ENCODE results near the gene CDC42EP1. TPM values are rescaled to one million over a fixed set of nuclear protein-coding genes. Genes with fewer than 3 reads are reported as not detected.

CDC42EP1 gene
- total RNA-seq, 1 donor from 2014 or later = 100 TPM

DNA sequence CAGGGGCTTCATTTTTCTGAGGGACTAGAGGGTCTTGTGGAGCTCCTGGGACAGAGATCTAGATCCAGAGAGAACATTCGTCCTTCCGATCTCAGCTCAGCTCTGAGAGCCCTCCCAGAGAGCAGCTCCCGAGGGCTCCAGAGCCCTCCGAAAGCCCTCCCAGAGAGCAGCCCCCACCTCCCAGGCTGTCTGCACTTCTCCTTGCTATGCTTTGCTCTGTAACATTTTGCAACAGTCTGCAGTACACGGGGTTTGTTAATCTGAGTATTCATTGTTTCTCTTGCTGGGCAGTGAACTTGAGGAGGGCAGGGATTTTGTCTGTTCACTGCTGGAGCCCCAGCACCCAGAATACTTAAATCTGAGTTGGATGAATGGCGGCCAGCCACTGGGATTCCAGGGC lies 50.9 kb downstream of the CDC42EP1 start:
- TF ChIP-seq, protein P1, sequence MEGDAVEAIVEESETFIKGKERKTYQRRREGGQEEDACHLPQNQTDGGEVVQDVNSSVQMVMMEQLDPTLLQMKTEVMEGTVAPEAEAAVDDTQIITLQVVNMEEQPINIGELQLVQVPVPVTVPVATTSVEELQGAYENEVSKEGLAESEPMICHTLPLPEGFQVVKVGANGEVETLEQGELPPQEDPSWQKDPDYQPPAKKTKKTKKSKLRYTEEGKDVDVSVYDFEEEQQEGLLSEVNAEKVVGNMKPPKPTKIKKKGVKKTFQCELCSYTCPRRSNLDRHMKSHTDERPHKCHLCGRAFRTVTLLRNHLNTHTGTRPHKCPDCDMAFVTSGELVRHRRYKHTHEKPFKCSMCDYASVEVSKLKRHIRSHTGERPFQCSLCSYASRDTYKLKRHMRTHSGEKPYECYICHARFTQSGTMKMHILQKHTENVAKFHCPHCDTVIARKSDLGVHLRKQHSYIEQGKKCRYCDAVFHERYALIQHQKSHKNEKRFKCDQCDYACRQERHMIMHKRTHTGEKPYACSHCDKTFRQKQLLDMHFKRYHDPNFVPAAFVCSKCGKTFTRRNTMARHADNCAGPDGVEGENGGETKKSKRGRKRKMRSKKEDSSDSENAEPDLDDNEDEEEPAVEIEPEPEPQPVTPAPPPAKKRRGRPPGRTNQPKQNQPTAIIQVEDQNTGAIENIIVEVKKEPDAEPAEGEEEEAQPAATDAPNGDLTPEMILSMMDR (IDR thresholded peaks at IDR 0.05) = no peak
- Histone ChIP-seq H3K27ac (peak overlapping the region in 1 of 2 donors; percentile 33), H3K4me3 (no peak overlapping the region), H3K4me1 (peaks cover 5 to 37% of the 10 kb centered on the region in 2 donors), H3K36me3 (peaks cover 6 to 19% of the 10 kb centered on the region in 2 donors), H3K9me3 (no peaks in the 10 kb centered on the region), H3K27me3 (no peaks in the 10 kb centered on the region)
- DNase-seq (ENCODE audit: low spot score in 2 of 2) = no peak
- intact Hi-C loops (cut with DNase I) = no loop called here

DNA sequence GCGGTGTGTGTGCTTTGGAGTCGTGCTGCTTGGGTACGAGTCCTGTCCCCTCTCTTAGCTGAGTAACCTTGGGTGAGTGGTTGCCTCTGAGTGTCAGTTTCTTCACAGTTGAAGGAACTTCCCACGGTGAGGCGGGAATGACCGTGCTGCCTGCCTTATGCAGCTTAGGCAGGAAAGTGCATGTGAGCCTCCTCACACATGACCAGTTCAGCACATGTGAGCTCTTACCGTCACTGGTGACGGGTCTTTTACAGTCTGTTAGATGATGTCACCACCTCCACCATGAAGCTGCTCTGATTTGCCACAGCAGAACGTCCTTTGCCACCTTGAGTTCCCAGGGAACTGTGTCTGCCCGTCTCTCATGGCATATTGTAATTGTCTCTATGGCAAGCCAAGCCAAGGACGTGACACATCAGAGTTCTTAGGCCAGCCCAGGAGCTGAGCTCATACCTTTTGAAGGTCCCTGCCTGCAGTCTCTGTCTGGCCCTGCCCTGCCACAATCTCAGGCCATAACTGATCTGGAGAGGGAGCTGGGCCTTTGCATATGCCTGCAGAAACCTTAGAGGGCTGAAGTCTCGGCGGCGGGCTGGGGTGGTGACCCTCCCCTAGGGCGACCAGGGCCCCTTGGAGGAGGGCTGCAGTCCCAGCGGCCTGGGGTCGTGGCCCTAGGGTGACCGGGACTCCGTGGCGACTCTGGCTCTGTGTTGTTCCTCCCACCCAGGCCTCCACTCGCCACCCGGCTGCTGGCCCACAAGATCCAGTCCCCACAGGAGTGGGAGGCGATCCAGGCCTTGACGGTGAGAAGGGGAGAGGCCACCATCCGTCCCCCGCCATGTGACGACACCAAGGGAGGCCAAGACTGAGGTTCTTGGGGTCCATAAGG lies 56.2 kb downstream of the CDC42EP1 start:
- H3K27me3 ChIP-seq = no peaks in the 10 kb centered on the region
- DNase-seq (ENCODE audit: low spot score in 2 of 2) = no peak
- H3K9me3 ChIP-seq = no peaks in the 10 kb centered on the region
- intact Hi-C loops (cut with DNase I) = no loop called here
- H3K36me3 ChIP-seq = peaks cover 32 to 65% of the 10 kb centered on the region in 2 donors
- peaks cover 0 to 6% of the 10 kb centered on the region in 2 donors for H3K4me1 ChIP-seq
- no peak overlapping the region for H3K4me3 ChIP-seq
- TF ChIP-seq, protein P1 (IDR thresholded peaks at IDR 0.05) = no peak
- no peak overlapping the region for H3K27ac ChIP-seq

DNA sequence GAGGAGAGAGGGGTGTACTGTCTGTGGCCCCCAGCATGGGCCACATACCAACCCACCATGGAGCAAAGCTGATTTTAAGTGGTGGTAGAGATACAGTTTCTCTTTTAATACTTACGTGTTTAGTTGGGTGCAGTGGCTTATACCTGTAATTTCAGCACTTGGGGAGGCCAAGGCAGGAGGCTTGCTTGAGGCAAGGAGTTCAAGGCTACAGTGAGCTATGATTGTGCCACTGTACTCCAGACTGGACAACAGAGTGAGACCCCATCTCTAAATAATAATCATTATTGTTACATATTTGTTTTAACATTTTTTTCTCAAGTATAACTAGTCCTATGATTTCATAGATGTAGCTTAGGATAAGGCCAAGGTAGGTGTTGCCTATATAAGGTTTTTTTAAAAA lies 57.2 kb downstream of the CDC42EP1 start:
- H3K4me1 ChIP-seq = peaks cover 0 to 4% of the 10 kb centered on the region in 2 donors
- H3K9me3 ChIP-seq = no peaks in the 10 kb centered on the region
- intact Hi-C loops (cut with DNase I) = no loop called here
- no peak overlapping the region for H3K27ac ChIP-seq
- H3K27me3 ChIP-seq = no peaks in the 10 kb centered on the region
- peaks cover 32 to 68% of the 10 kb centered on the region in 2 donors for H3K36me3 ChIP-seq
- no peak for DNase-seq (ENCODE audit: low spot score in 2 of 2)
- TF ChIP-seq, protein P1 (IDR thresholded peaks at IDR 0.05) = no peak
- no peak overlapping the region for H3K4me3 ChIP-seq

DNA sequence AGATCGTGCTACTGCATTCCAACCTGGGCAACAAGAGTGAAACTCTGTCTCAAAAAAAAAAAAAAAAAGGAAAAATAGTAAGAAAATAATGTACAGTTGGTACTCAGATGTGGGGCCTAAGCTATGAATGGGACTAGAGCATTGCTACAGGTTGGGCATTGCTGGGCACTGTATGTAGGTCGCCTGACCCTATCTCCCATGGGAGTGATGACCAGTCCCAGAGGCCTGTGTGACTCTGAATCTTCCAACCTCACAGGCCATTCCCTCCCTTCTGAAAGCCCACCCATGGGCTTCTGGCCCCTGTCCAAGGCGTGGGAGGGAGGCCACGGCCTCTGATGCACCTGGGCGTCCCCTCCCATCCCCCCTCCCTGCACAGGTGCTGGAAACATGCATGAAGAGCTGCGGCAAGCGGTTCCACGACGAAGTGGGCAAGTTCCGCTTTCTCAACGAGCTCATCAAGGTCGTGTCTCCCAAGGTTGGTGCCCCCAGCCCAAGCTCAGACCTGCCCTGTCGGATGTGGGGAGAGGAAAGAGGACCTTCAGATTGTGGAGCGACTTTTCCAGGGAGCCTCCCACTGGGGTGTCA lies 57.9 kb downstream of the CDC42EP1 start:
- H3K4me3 ChIP-seq = no peak overlapping the region
- peaks cover 0 to 3% of the 10 kb centered on the region in 2 donors for H3K4me1 ChIP-seq
- intact Hi-C loops (cut with DNase I) = no loop called here
- TF ChIP-seq, protein P1 (IDR thresholded peaks at IDR 0.05) = no peak
- no peaks in the 10 kb centered on the region for H3K9me3 ChIP-seq
- H3K27me3 ChIP-seq = no peaks in the 10 kb centered on the region
- no peak overlapping the region for H3K27ac ChIP-seq
- H3K36me3 ChIP-seq = peaks cover 32 to 75% of the 10 kb centered on the region in 2 donors
- DNase-seq (ENCODE audit: low spot score in 2 of 2) = no peak

DNA sequence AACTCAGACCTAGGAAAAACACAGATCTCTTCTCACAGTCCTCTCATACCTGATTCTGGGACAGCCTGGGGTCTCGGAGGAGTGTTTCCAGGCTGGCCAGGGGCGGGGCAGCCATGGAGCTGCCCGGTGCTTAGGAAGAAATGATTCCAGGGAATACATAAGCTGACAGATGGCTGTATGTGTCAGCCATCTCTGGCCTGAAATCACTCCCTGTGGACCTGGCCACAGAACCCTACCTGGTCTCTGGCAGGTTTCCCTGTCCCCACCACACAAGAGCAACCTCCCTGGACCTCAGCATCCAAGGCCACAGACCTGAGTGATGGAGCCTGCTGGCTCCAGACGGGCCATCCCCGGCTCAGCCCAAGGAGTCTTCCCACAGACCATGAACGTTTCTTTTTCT lies 58.4 kb downstream of the CDC42EP1 start:
- Histone ChIP-seq H3K4me3 (no peak overlapping the region), H3K36me3 (peaks cover 32 to 75% of the 10 kb centered on the region in 2 donors), H3K27ac (no peak overlapping the region), H3K4me1 (no peaks in the 10 kb centered on the region), H3K9me3 (no peaks in the 10 kb centered on the region), H3K27me3 (no peaks in the 10 kb centered on the region)
- DNase-seq (ENCODE audit: low spot score in 2 of 2) = no peak
- TF ChIP-seq, protein P1 (IDR thresholded peaks at IDR 0.05) = no peak
- intact Hi-C loops (cut with DNase I) = no loop called here

Other genes starting within 250 kb of the CDC42EP1 start
- gene ELFN2, start 133.0 kb upstream of the CDC42EP1 start, total RNA-seq = not detected
- 101 TPM for gene MFNG, start 74.1 kb upstream of the CDC42EP1 start, total RNA-seq
- 21.0 TPM for gene CARD10, start 41.1 kb upstream of the CDC42EP1 start, total RNA-seq
- gene LGALS2, start 19.6 kb downstream of the CDC42EP1 start, total RNA-seq = not detected
- 53.5 TPM for gene GGA1, start 48.4 kb downstream of the CDC42EP1 start, total RNA-seq
- 33.7 TPM for gene SH3BP1, start 79.2 kb downstream of the CDC42EP1 start, total RNA-seq
- gene PDXP, start 98.2 kb downstream of the CDC42EP1 start, total RNA-seq = 10.6 TPM
- gene LGALS1, start 115.2 kb downstream of the CDC42EP1 start, total RNA-seq = 2,009 TPM
- 4.0 TPM for gene NOL12, start 125.9 kb downstream of the CDC42EP1 start, total RNA-seq
- 253 TPM for gene TRIOBP, start 136.6 kb downstream of the CDC42EP1 start, total RNA-seq
- 4.5 TPM for gene GCAT, start 247.5 kb downstream of the CDC42EP1 start, total RNA-seq